Eye (tissue), 1 donor: Measurements from ENCODE around the gene CETN2.
"Not testable (repeated sequence)": the region's sequence is repeated elsewhere in the genome, so short reads cannot be mapped to it uniquely, and the experiment has no call there.

Experiments
- DNase-seq: peaks from one replicate; pipeline ENCODE4 v3.0.0-alpha.2; 2015

CETN2 gene

DNA sequence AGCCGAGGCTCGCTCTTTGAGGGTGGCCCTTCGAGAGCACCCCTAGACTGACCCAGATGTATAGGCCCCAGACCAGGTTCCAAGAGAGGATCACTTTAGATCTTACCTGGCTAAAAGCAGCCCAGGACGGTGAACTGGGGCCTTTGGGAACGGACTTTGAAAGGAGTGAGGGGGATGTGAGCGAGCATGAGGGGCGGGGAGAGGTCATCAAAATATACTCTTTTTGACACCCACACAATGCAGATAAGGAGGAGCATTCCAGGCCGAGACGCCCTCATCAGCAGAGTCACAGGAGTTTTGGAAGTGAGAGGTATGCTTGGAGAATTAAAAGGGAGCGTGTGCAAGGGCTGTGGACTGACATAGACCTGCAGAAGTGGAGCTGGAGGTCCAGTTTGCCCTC is 834 bp upstream of the CETN2 start:
- peak; percentile 3 for DNase-seq

DNA sequence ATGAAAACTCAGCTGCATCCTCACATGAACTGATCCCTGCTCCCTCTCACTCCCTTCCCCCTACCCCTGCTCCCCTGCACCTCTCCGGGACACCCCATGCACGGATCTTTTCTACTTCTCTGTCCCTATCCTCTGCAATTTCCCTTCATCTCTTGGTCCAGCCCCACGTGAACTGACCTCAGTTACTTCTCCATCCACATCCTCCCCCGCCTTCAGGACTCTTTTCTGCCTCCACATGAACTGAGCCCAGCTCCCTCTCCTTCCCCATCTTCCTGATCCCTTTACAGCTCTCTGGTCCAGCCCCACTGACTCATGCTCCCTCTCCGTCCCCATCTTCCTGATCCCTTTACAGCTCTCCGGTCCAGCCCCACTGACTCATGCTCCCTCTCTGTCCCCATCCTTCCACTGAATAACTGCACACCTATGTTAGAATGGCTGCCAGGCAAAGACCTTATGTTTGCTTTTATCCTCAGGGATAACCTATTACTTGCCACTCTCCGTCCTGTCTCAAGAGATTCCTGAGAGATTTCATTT is 5.6 kb downstream of the CETN2 start:
- no peak for DNase-seq

DNA sequence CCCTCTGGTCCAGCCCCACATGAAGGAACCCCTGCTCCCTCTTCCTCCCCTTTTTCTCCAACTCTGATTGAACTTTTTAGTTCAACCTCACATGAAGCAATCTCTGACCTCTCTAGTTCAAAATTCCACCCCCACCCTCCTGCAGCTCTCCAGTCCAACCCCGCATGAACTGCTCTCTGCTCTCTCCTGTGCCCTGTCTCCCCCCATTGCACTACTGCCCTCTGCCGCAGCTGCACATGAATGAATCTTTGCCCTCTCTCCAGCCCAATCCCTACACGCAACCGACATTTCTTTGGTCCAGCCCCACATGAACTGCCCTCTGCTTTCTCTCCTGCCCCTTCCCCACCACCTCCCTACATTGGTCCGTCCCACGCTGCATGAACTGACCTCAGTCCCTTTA is 6.9 kb downstream of the CETN2 start:
- no peak for DNase-seq

DNA sequence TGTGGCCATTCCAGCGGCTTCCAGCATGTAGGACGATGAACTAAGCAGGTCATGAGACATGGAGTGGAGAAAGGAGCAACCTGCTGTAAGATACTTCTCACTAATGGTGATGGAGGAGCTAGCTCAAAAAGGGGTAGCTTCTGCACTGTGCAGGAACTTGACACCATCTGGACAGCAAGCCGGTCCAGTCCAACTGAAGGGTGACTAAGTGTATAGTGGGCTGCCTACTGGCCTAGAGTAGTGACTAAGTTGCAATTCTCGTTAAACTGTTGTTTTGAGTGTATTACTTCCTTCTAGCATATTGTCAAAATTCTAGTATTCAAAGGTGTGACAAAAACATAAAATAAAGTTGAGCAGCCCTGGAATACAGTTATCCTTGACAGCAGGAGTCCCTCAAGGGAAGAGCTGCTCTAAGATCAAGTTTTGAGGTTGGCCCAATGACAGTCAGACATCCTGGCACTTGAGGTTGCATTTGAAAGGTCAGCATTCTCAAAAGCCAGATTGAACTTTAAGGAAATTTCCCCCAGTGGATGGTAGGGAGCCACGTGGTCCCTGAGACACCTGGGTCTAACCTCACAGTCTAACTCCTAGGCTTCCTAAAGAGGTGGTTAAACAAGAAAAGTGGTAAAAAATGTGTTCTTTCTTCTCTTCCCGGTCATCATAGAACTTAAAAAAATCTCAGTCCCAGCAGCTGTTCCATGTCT is 8.0 kb downstream of the CETN2 start:
- DNase-seq = no peak

DNA sequence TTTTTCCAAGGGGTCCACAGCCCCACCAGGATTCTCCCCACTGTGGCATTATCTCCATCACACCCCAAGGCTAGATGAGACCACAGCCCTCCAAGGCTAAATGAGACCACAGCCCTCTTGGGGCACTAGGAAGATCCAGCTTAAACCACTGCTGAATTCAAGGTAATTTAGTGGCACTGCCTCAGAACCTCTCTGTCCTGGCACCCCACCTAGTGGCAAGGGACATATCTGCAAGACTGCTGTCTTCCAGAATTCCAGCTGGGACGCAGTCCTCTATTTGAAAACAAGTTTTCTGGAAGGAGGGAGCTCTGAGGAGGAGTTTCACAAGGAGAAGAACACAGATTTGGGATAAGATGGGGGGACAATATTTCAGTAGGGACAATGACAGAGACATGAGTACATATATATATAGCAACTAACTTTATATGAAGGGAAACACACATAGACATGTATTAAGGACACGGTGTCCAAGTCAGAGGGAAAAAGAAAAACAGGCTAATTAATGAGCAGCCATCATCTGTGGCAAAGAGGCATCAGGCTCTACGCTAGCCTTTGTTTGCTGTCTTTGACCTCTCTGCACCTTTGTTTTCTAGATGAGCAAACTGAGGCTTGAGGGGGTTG is 9.3 kb downstream of the CETN2 start:
- peak; percentile 25 for DNase-seq

DNA sequence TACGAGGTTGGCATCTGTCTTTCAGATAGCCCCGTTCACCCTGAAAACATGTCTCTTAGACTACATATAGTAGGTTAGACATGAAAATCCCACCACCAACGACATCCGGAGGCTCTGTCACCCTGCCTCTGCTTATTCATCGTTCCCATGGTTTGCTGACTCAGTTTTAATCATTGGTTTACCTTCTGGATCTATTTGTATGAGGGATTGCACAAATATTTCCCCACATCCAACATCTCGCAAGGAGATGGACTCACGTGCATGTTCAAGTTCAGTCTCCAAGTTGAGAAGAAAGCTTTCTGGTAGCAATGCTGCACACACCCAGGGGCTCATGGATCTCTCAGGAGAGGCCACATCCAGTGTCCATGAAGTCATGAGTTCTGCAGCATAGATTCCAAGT is 10.8 kb downstream of the CETN2 start:
- no peak for DNase-seq

DNA sequence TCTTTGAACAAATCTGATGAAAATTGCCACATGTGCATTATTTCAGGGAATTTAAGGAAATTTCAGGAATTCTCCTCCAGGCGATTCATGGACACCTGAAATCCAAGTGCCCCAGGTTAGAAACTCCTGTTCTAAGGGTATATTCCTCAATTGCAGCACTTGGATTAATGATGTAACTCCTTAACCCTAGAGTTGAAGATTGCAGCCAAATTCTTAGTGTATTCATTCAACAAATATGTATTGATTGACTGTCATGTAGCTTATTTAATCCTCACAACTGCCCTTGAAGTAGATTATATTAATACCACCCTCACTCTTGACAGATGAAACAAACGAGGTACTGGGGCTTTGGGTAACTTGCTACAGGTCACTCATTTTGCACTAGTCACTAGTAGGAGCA is 11.3 kb downstream of the CETN2 start:
- no peak for DNase-seq

DNA sequence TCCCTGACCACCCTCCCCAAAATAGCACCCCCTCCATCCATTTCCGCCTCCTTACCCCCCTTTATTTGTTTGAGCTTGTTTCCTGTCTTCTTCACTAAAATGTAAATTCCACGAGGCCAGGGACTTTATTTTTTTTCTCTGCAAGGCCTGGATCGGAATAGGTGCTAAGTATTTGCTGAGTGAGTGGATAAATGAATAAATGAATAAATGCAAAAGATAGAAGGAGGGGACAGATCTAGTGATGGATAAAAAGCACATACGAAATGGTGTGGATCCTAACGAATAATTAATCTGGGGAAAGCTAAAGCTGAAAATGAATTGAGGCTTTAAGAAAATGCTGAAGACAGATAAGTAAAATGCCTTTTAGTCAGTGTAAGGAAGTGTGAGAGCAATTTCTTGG is 12.2 kb downstream of the CETN2 start:
- DNase-seq = no peak

DNA sequence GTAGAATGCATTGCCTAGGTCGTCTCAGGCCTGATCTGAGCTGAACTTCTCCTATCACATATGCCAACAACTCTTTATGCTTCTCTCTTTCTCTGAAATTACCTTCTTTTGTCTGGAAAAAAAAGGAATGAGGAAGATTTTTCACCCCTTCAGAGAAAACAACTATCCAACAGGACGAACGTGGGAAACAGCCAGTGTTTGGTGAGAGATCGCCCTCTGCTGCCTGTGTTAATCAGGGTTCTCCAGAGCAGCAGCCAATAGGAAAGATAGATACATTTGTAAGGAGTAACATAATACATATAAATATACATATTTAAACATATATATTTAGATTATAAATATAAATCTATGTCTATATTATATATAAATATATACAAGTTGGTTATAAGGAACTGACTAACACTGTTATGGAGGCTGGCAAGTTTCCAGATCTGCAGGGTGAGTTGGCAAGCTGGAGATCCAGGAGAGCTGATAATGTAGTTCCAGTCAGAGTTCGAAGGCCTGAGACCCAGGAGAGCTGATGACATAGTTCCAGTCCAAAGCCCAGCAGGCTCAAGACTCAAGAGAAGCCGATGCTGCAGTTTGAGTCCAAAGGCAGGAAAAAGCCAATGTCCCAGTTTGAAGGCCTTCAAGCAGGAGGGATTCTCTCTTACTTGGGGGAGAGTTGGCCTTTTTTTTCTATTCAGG is 13.3 kb downstream of the CETN2 start:
- DNase-seq = peak; percentile 60

DNA sequence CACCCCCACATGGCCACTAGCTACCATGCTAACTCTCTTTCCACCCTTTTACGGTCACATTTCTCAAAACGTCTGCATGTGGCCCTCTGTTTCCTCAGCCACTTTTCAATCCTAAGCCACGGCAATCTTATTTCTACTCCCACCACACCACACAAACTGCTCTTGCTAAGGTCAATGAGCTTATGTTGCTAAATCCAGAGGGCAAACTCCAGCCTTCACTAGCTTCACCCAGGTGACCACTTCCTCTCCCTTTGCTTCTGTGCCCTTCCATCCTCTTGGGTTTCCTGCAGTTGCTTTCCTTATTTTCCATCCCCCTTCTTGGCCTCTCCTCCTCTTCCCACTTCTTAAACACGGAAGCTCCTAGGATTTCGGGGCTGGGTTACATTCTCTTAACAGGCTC is 16.5 kb downstream of the CETN2 start:
- no peak for DNase-seq

DNA sequence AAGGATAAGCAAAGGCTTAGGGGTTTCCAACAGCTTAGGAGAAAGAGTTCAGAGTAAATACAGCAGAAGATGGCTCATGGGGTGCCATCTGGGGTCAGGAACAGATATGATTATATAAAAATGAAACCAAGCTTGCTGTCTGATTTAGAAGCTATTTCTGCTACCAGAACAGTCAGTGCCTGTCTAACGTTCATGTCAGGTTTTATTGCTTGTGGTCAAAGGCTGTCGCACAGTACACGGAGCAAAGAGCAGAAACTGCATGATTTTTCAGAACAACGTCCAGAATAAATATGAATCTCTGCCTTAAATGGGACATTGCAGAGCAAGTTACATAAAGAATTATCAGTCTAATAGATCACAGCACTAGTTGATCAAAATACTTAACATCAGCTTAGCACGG is 17.4 kb downstream of the CETN2 start:
- no peak for DNase-seq

DNA sequence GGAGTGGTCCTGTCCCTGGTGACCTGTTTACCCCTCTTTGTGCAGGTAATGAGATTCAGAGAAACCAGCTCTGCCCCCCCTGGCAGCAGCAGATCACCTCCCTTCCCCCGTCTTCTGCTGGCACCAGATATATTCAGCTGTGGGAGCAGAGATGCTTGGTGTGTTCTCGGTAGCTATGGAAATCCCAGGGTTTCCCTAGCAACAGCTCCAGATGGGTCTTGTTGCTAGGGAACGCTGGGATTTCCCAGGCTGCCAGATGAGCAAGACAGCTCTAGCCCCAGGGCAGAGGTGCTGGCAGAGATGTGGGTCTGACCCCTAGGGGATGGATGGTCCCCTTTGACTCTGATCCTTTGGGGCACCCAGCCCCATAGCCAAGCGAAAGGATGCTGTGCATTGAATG is 20.2 kb downstream of the CETN2 start:
- DNase-seq = peak; percentile 68

DNA sequence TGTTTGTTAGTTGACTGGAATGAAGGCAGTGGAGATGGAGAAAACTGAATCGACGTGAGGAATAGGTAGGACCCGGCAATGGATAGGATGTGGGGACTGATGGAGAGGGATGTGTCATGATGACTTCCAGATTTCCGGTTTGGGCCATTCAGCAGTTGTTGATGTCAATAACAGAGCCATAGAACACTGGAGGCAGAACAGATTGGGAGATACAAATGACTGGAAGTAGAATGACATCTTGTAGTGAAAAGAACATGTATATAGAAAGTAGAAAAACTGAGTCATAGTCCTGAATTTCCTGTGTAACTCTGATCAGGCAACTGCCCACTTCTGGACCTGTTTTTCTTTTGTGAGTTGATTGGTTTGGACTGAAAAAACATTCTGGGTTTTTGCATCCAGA is 24.5 kb downstream of the CETN2 start:
- DNase-seq = no peak

DNA sequence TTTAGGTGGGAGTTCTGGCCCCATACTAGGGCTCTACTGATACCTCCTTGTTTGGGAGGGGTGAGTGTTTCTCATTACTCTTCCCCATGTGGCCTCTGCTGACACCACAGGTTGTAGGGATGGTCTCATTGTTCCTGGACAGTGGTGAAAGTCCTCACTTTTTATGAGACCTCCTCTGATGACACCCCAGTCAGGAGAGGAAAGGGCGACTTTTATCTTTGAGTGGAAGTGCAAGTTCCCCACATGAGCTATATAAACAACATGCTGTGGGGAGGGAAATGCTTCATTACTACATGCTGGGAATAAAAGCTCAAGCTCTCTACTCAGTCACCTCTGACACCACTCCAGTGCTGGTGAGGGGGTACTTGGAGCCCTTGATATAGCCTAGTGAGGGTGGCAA is 31.6 kb downstream of the CETN2 start:
- DNase-seq = no peak

DNA sequence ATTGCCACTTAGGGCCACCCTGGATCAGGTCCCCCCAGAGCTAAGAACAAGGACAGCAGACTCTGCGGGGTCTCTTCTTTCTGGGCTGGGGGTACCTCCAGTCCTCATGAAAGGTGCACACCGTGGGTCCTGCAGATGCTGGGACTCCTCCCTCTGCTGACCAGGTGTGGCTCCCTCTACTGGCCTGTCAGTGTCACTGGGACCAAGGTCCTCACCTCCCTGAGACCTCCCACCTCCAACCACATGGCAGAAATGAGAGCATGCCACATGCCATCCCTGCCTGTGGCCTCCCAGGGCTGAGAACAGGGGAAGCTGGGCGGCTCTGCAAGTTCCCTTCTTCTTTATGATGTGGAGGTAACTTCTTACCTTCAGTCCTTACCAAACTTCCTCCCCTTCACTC is 43.5 kb downstream of the CETN2 start:
- not testable (repeated sequence) for DNase-seq
